ENCODE results near the gene RPL36.

DNA sequence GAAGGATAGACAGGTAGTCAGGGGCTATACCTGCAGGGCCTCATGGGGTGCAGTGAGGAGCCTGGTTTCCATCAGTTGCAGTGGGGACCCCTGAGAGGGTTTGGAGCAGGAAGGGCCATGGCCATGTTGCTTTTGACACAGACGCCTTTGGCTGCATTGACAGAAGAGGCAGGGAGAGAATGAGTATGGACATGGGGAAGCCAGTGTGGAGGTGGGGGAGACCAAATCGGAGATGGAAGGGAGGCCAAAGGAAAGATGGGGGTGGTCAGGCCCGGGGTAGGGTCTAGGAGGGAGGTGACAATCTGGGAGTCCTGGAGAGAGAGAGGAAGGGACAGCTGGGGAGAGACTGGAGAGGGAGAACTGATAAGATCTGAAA lies 8.0 kb upstream of the RPL36 start:
- TF ChIP-seq, protein P1, sequence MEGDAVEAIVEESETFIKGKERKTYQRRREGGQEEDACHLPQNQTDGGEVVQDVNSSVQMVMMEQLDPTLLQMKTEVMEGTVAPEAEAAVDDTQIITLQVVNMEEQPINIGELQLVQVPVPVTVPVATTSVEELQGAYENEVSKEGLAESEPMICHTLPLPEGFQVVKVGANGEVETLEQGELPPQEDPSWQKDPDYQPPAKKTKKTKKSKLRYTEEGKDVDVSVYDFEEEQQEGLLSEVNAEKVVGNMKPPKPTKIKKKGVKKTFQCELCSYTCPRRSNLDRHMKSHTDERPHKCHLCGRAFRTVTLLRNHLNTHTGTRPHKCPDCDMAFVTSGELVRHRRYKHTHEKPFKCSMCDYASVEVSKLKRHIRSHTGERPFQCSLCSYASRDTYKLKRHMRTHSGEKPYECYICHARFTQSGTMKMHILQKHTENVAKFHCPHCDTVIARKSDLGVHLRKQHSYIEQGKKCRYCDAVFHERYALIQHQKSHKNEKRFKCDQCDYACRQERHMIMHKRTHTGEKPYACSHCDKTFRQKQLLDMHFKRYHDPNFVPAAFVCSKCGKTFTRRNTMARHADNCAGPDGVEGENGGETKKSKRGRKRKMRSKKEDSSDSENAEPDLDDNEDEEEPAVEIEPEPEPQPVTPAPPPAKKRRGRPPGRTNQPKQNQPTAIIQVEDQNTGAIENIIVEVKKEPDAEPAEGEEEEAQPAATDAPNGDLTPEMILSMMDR (IDR thresholded peaks at IDR 0.05; ENCODE audit: borderline replicate concordance, extremely low read depth, low read length, poor library complexity, severe bottlenecking) = no peak
- TF ChIP-seq EZH2 (IDR thresholded peaks at IDR 0.05; ENCODE audit: borderline replicate concordance, low read depth, low read length, severe bottlenecking) = no peak

Measured in DND-41 (cell line).